ENCODE data around the gene ZNF678.
"Not testable (repeated sequence)": the region's sequence is repeated elsewhere in the genome, so short reads cannot be mapped to it uniquely, and the experiment has no call there.

The ZNF678 gene

GRCh38 chr1:227583354-227583753 is 20.0 kb downstream of the ZNF678 start:
- Histone ChIP-seq H3K4me1 (ENCODE audit: insufficient read depth, low read length, poor library complexity, severe bottlenecking) (no peaks in the 10 kb centered on the region), H3K9me3 (ENCODE audit: insufficient read depth, low read depth, low read length) (peaks cover 4% of the 10 kb centered on the region; the same call in 1 of the 2 replicates), H3K9ac (ENCODE audit: low read depth, low read length, poor library complexity, severe bottlenecking) (no peak overlapping the region), H2AFZ (ENCODE audit: low read length) (no peak overlapping the region), H4K20me1 (ENCODE audit: insufficient read depth, low read length, poor library complexity, severe bottlenecking) (peaks cover 9% of the 10 kb centered on the region), H3K79me2 (ENCODE audit: insufficient read depth, low read length) (peaks cover 71% of the 10 kb centered on the region), H3F3A (ENCODE audit: low read depth) (no peaks in the 10 kb centered on the region), H3K4me3 (ENCODE audit: low read length, poor library complexity, severe bottlenecking) (no peak overlapping the region), H3K4me2 (ENCODE audit: low read depth, low read length, poor library complexity, severe bottlenecking) (no peak overlapping the region), H3K36me3 (ENCODE audit: insufficient read depth, low read length) (peaks cover 25% of the 10 kb centered on the region; the same call in 1 of the 2 replicates), H3K9me2 (replicated peaks; ENCODE audit: low read depth, low read length) (no peaks in the 10 kb centered on the region), H3K27me3 (ENCODE audit: insufficient read depth, low read length, poor library complexity, severe bottlenecking) (no peaks in the 10 kb centered on the region)
- no peak for TF ChIP-seq EZH2phosphoT487 (IDR thresholded peaks at IDR 0.05; ENCODE audit: borderline replicate concordance)
- TF ChIP-seq, protein P1, sequence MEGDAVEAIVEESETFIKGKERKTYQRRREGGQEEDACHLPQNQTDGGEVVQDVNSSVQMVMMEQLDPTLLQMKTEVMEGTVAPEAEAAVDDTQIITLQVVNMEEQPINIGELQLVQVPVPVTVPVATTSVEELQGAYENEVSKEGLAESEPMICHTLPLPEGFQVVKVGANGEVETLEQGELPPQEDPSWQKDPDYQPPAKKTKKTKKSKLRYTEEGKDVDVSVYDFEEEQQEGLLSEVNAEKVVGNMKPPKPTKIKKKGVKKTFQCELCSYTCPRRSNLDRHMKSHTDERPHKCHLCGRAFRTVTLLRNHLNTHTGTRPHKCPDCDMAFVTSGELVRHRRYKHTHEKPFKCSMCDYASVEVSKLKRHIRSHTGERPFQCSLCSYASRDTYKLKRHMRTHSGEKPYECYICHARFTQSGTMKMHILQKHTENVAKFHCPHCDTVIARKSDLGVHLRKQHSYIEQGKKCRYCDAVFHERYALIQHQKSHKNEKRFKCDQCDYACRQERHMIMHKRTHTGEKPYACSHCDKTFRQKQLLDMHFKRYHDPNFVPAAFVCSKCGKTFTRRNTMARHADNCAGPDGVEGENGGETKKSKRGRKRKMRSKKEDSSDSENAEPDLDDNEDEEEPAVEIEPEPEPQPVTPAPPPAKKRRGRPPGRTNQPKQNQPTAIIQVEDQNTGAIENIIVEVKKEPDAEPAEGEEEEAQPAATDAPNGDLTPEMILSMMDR (conservative IDR thresholded peaks at IDR 0.05; ENCODE audit: low read length), result no peak

DNA sequence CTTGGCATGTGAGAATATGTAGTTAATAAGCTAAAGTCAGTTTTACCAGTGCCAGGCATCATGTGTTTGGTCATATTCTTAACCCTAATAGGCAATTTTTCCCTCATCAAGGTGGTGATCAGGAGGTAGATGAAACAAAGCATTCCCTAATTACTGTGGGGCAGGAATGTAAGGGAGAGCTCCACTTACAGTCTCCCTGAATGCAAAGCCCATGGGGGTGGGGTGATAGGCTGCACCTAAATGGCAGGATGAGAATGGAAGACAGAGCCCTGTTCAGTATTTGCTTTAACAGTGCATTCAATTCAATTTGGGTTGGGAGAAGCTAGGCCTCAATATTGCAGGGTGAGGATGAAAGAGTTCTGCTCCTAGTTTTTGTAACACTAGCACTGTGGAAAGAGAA is 23.4 kb downstream of the ZNF678 start:
- peaks cover 59% of the 10 kb centered on the region for H3K79me2 ChIP-seq (ENCODE audit: insufficient read depth, low read length)
- H3K9me2 ChIP-seq (replicated peaks; ENCODE audit: low read depth, low read length), result no peaks in the 10 kb centered on the region
- no peak overlapping the region for H3K9ac ChIP-seq (ENCODE audit: low read depth, low read length, poor library complexity, severe bottlenecking)
- no peak overlapping the region for H2AFZ ChIP-seq (ENCODE audit: low read length)
- TF ChIP-seq EZH2phosphoT487 (IDR thresholded peaks at IDR 0.05; ENCODE audit: borderline replicate concordance), result no peak
- TF ChIP-seq, protein P1 (conservative IDR thresholded peaks at IDR 0.05; ENCODE audit: low read length), result no peak
- H3K27me3 ChIP-seq (ENCODE audit: insufficient read depth, low read length, poor library complexity, severe bottlenecking), result no peaks in the 10 kb centered on the region
- no peaks in the 10 kb centered on the region for H3K4me1 ChIP-seq (ENCODE audit: insufficient read depth, low read length, poor library complexity, severe bottlenecking)
- no peak overlapping the region for H3K4me3 ChIP-seq (ENCODE audit: low read length, poor library complexity, severe bottlenecking)
- peaks cover 4% of the 10 kb centered on the region; the same call in 1 of the 2 replicates for H3K9me3 ChIP-seq (ENCODE audit: insufficient read depth, low read depth, low read length)
- H3K36me3 ChIP-seq (ENCODE audit: insufficient read depth, low read length), result peaks cover 25% of the 10 kb centered on the region; the same call in 1 of the 2 replicates
- no peak overlapping the region for H3K4me2 ChIP-seq (ENCODE audit: low read depth, low read length, poor library complexity, severe bottlenecking)
- H3F3A ChIP-seq (ENCODE audit: low read depth), result no peaks in the 10 kb centered on the region
- peaks cover 5% of the 10 kb centered on the region for H4K20me1 ChIP-seq (ENCODE audit: insufficient read depth, low read length, poor library complexity, severe bottlenecking)

GRCh38 chr1:227587968-227588367 is 24.6 kb downstream of the ZNF678 start:
- H3K4me3 ChIP-seq (ENCODE audit: low read length, poor library complexity, severe bottlenecking), result no peak overlapping the region
- peaks cover 5% of the 10 kb centered on the region for H4K20me1 ChIP-seq (ENCODE audit: insufficient read depth, low read length, poor library complexity, severe bottlenecking)
- H3K4me2 ChIP-seq (ENCODE audit: low read depth, low read length, poor library complexity, severe bottlenecking), result no peak overlapping the region
- no peak overlapping the region for H3K9ac ChIP-seq (ENCODE audit: low read depth, low read length, poor library complexity, severe bottlenecking)
- no peaks in the 10 kb centered on the region for H3K27me3 ChIP-seq (ENCODE audit: insufficient read depth, low read length, poor library complexity, severe bottlenecking)
- H3F3A ChIP-seq (ENCODE audit: low read depth), result no peaks in the 10 kb centered on the region
- no peak overlapping the region for H2AFZ ChIP-seq (ENCODE audit: low read length)
- no peaks in the 10 kb centered on the region for H3K9me2 ChIP-seq (replicated peaks; ENCODE audit: low read depth, low read length)
- TF ChIP-seq EZH2phosphoT487 (IDR thresholded peaks at IDR 0.05; ENCODE audit: borderline replicate concordance), result no peak
- TF ChIP-seq, protein P1 (conservative IDR thresholded peaks at IDR 0.05; ENCODE audit: low read length), result no peak
- H3K9me3 ChIP-seq (ENCODE audit: insufficient read depth, low read depth, low read length), result peaks cover 4% of the 10 kb centered on the region; the same call in 1 of the 2 replicates
- no peaks in the 10 kb centered on the region for H3K4me1 ChIP-seq (ENCODE audit: insufficient read depth, low read length, poor library complexity, severe bottlenecking)
- H3K79me2 ChIP-seq (ENCODE audit: insufficient read depth, low read length), result peaks cover 58% of the 10 kb centered on the region; the same call in 1 of the 2 replicates
- peaks cover 25% of the 10 kb centered on the region; the same call in 1 of the 2 replicates for H3K36me3 ChIP-seq (ENCODE audit: insufficient read depth, low read length)

- not testable (repeated sequence) for H3K9me2 ChIP-seq (replicated peaks; ENCODE audit: low read depth, low read length); H3K9ac ChIP-seq (ENCODE audit: low read depth, low read length, poor library complexity, severe bottlenecking); H3K9me3 ChIP-seq (ENCODE audit: insufficient read depth, low read depth, low read length); H3K4me3 ChIP-seq (ENCODE audit: low read length, poor library complexity, severe bottlenecking); H4K20me1 ChIP-seq (ENCODE audit: insufficient read depth, low read length, poor library complexity, severe bottlenecking); H2AFZ ChIP-seq (ENCODE audit: low read length); H3K4me2 ChIP-seq (ENCODE audit: low read depth, low read length, poor library complexity, severe bottlenecking); H3K4me1 ChIP-seq (ENCODE audit: insufficient read depth, low read length, poor library complexity, severe bottlenecking); H3F3A ChIP-seq (ENCODE audit: low read depth); H3K27me3 ChIP-seq (ENCODE audit: insufficient read depth, low read length, poor library complexity, severe bottlenecking)
- H3K79me2 ChIP-seq (ENCODE audit: insufficient read depth, low read length), result peaks cover 52% of the 10 kb centered on the region; the same call in 1 of the 2 replicates
- H3K36me3 ChIP-seq (ENCODE audit: insufficient read depth, low read length), result peaks cover 21% of the 10 kb centered on the region; the same call in 1 of the 2 replicates
Observed at GRCh38 chr1:227588769-227589168, 25.4 kb downstream of the ZNF678 start.

GRCh38 chr1:227589777-227590176 is 26.4 kb downstream of the ZNF678 start:
- not testable (repeated sequence) for H3K9me2 ChIP-seq (replicated peaks; ENCODE audit: low read depth, low read length); H2AFZ ChIP-seq (ENCODE audit: low read length); H3K27me3 ChIP-seq (ENCODE audit: insufficient read depth, low read length, poor library complexity, severe bottlenecking); H4K20me1 ChIP-seq (ENCODE audit: insufficient read depth, low read length, poor library complexity, severe bottlenecking); H3F3A ChIP-seq (ENCODE audit: low read depth); H3K4me3 ChIP-seq (ENCODE audit: low read length, poor library complexity, severe bottlenecking); H3K4me2 ChIP-seq (ENCODE audit: low read depth, low read length, poor library complexity, severe bottlenecking); H3K9me3 ChIP-seq (ENCODE audit: insufficient read depth, low read depth, low read length); H3K9ac ChIP-seq (ENCODE audit: low read depth, low read length, poor library complexity, severe bottlenecking); H3K4me1 ChIP-seq (ENCODE audit: insufficient read depth, low read length, poor library complexity, severe bottlenecking)
- peaks cover 45% of the 10 kb centered on the region; the same call in 1 of the 2 replicates for H3K79me2 ChIP-seq (ENCODE audit: insufficient read depth, low read length)
- H3K36me3 ChIP-seq (ENCODE audit: insufficient read depth, low read length), result peaks cover 12% of the 10 kb centered on the region; the same call in 1 of the 2 replicates
